ENCODE measurements around the gene GLOD5. TPM values are rescaled to one million over a fixed set of nuclear protein-coding genes. Genes with fewer than 3 reads are reported as not detected.
A peak's percentile ranks its signal among the peaks of the same experiment; 100 is the strongest.

GLOD5 gene
- total RNA-seq, 2 donors from 2014 or later: not detected

DNA sequence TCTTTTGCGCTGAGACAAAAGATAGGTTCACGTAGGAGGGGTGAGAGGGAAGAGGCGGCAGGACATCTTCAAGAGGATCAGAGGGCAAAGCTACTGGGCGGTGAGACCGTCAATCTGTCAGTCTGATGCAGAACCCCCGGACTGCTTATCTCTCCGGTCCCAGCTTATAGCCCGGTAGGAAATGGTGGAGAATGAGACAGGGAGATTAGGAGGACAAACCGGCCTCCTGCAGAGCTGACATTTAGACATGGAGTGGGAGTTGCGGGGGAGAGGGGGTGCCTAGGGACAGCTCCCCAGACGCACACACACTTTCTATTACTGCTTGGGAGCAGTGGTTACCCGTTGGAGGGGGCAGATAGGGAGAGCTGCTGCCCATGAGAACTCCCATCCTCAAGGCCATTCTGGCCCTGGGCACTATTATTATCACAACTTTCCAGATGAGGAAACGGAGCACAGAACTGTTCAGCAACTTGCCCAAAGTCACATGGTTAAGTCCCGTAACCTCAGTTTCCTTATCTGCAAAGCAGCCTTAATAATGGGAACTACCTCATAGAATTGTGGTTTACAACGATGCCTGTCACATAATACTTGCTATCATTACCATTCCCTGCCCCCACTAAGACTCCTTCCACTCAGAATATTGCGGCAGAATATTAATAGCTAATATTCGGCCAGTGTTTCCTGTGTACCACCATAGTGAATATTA lies 39.2 kb downstream of the GLOD5 start:
- Histone ChIP-seq H3K4me1 (ENCODE audit: control insufficient read depth, insufficient read depth, low read length) (no peaks in the 10 kb centered on the region), H3K9me3 (ENCODE audit: control insufficient read depth, low read length) (no peaks in the 10 kb centered on the region), H3K9ac (ENCODE audit: extremely low read depth, low read length, poor library complexity, severe bottlenecking) (peak overlapping the region; percentile 71), H3K4me3 (ENCODE audit: low read length) (peak overlapping the region; percentile 86), H3K27ac (ENCODE audit: low read depth, low read length) (peak overlapping the region; percentile 79), H3K36me3 (ENCODE audit: control insufficient read depth, insufficient read depth, low read length) (peaks cover 11% of the 10 kb centered on the region), H3K27me3 (ENCODE audit: control insufficient read depth, insufficient read depth, low read length, poor library complexity, severe bottlenecking) (no peaks in the 10 kb centered on the region)
- Mint-ChIP-seq H3K4me3 (peak overlapping the region; percentile 94), H3K9me3 (peaks cover 73% of the 10 kb centered on the region), H3K27ac (peak overlapping the region; percentile 98), H3K27me3 (ENCODE audit: insufficient read depth) (no peaks in the 10 kb centered on the region), H3K36me3 (ENCODE audit: low read depth) (peaks cover 18% of the 10 kb centered on the region), H3K4me1 (peaks cover 8% of the 10 kb centered on the region)
- no peak for DNase-seq
- 23 to 31% methylated on average over 5 to 16 of the region's 17 CpGs for WGBS, 2 experiments (ENCODE audit: insufficient coverage in 1 of 2, insufficient read length in 1 of 2)
- TF ChIP-seq, protein P1, sequence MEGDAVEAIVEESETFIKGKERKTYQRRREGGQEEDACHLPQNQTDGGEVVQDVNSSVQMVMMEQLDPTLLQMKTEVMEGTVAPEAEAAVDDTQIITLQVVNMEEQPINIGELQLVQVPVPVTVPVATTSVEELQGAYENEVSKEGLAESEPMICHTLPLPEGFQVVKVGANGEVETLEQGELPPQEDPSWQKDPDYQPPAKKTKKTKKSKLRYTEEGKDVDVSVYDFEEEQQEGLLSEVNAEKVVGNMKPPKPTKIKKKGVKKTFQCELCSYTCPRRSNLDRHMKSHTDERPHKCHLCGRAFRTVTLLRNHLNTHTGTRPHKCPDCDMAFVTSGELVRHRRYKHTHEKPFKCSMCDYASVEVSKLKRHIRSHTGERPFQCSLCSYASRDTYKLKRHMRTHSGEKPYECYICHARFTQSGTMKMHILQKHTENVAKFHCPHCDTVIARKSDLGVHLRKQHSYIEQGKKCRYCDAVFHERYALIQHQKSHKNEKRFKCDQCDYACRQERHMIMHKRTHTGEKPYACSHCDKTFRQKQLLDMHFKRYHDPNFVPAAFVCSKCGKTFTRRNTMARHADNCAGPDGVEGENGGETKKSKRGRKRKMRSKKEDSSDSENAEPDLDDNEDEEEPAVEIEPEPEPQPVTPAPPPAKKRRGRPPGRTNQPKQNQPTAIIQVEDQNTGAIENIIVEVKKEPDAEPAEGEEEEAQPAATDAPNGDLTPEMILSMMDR (conservative IDR thresholded peaks at IDR 0.05): no peak

DNA sequence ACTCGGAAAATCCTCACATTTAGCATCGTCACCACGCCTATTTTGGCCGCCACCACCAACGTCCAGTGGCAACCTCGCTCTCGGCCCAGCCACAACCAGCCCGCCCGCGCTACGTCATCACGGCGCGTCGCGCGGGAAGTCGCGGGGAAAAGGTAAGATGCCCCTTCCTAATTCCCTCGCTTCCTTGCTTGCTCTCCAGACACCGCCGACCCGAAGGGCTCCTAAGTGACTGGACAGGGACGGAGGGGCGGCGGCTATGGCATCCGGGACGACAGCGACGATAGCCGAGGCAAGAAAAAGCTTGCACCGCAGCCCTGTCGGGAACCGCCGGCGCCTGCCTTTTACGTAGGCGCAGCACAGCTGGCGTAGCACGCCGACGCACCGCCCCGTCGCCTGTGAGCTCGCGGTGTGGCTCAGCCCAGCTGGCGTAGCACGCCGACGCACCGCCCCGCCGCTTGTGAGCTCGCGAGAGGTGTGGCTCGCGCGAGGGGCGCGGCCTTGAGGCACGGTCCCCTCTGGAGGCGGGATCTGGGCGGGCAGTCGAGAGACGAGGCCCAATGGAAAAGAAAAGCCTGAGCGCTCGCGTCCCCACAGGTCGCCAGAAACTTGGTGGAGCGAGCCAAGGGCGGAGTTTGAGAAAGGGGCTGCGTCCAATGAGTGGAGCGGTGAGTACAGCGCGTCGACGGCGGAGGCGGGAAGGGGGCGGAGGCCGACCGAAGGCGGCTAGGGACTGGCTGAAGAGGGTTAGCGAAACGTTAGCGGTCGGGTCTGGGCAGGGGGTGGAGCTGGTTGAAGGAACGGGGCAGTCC lies 39.9 kb downstream of the GLOD5 start, which contains the start of gene HDAC6:
Gene HDAC6, plus strand, starts transcription at position 788 of the 809 bp plus-strand sequence. CDS start 626 bp downstream, outside the sequence.
- Mint-ChIP-seq H3K4me3 (peak within 1 kb of the TSS; percentile 94), H3K4me1 (peaks cover 8% of the 10 kb centered on the region), H3K27me3 (ENCODE audit: insufficient read depth) (no peaks in the 10 kb centered on the region), H3K36me3 (ENCODE audit: low read depth) (peaks cover 18% of the 10 kb centered on the region), H3K9me3 (peaks cover 72% of the 10 kb centered on the region), H3K27ac (peak within 1 kb of the TSS; percentile 99)
- peak within 1 kb of the TSS; percentile 91 for H3K9ac ChIP-seq (ENCODE audit: extremely low read depth, low read length, poor library complexity, severe bottlenecking)
- peak; percentile 97 for DNase-seq
- 0% methylated on average over 12 to 89 of the region's 89 CpGs for WGBS, 2 experiments (ENCODE audit: insufficient coverage in 1 of 2, insufficient read length in 1 of 2)
- TF ChIP-seq, protein P1 (conservative IDR thresholded peaks at IDR 0.05): no peak
- no peaks in the 10 kb centered on the region for H3K27me3 ChIP-seq (ENCODE audit: control insufficient read depth, insufficient read depth, low read length, poor library complexity, severe bottlenecking)
- H3K4me1 ChIP-seq (ENCODE audit: control insufficient read depth, insufficient read depth, low read length): no peaks in the 10 kb centered on the region
- peak within 1 kb of the TSS; percentile 95 for H3K27ac ChIP-seq (ENCODE audit: low read depth, low read length)
- peak within 1 kb of the TSS; percentile 86 for H3K4me3 ChIP-seq (ENCODE audit: low read length)
- H3K9me3 ChIP-seq (ENCODE audit: control insufficient read depth, low read length): no peaks in the 10 kb centered on the region
- H3K36me3 ChIP-seq (ENCODE audit: control insufficient read depth, insufficient read depth, low read length): peaks cover 15% of the 10 kb centered on the region

DNA sequence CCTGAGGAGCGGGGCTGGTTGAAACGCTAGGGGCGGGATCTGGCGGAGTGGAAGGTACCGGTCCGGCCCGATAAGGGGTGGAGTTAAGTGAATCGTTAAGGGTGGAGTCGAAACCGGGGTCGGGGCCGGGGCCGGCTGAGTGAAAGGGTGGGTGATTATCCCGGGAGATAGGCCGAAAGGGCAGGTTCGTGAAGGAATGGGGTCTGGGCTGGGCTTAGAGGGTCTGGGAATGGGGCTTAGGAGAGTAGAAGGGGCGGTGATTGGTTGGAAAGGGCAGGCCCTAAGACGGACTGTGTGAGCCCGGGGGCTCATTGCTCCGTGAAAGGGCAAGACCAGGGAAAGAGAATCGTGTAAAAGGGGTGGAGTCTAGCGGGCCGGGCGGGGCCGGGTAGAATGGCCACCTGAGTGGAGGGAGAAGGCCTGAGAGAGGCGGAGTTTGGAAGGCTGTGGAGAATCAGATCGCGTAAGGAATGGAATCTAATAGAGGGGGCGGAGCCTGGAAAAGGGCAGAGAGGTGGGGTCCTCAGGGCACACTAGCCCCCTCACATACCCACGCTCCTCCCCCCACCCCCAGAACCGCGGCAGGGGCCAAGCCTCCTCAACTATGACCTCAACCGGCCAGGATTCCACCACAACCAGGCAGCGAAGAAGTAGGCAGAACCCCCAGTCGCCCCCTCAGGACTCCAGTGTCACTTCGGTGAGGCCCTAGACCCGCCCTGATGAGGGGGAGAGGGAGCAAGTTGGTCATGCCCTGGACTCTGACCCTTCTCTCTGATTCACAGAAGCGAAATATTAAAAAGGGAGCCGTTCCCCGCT lies 40.8 kb downstream of the GLOD5 start:
- no peaks in the 10 kb centered on the region for H3K27me3 Mint-ChIP-seq (ENCODE audit: insufficient read depth)
- H3K27ac Mint-ChIP-seq: peak overlapping the region; percentile 99
- DNase-seq: peak; percentile 92
- peak overlapping the region; percentile 82 for H3K4me3 ChIP-seq (ENCODE audit: low read length)
- H3K9me3 Mint-ChIP-seq: peaks cover 71% of the 10 kb centered on the region
- no peaks in the 10 kb centered on the region for H3K4me1 ChIP-seq (ENCODE audit: control insufficient read depth, insufficient read depth, low read length)
- peaks cover 16% of the 10 kb centered on the region for H3K36me3 ChIP-seq (ENCODE audit: control insufficient read depth, insufficient read depth, low read length)
- H3K27ac ChIP-seq (ENCODE audit: low read depth, low read length): peak overlapping the region; percentile 95
- H3K4me3 Mint-ChIP-seq: peak overlapping the region; percentile 94
- H3K9ac ChIP-seq (ENCODE audit: extremely low read depth, low read length, poor library complexity, severe bottlenecking): peak overlapping the region; percentile 91
- peaks cover 8% of the 10 kb centered on the region for H3K4me1 Mint-ChIP-seq
- H3K9me3 ChIP-seq (ENCODE audit: control insufficient read depth, low read length): no peaks in the 10 kb centered on the region
- TF ChIP-seq, protein P1 (conservative IDR thresholded peaks at IDR 0.05): no peak
- 0 to 5% methylated on average over 5 to 30 of the region's 40 CpGs for WGBS, 2 experiments (ENCODE audit: insufficient coverage in 1 of 2, insufficient read length in 1 of 2)
- no peaks in the 10 kb centered on the region for H3K27me3 ChIP-seq (ENCODE audit: control insufficient read depth, insufficient read depth, low read length, poor library complexity, severe bottlenecking)
- H3K36me3 Mint-ChIP-seq (ENCODE audit: low read depth): peaks cover 18% of the 10 kb centered on the region
